Measurements from ENCODE around the gene BRCA1.
A peak's percentile ranks its signal among the peaks of the same experiment; 100 is the strongest.

The BRCA1 gene

GRCh38 chr17:42999003-42999525 lies 126.1 kb downstream of the BRCA1 start:
- DNase-seq: no peak

DNA sequence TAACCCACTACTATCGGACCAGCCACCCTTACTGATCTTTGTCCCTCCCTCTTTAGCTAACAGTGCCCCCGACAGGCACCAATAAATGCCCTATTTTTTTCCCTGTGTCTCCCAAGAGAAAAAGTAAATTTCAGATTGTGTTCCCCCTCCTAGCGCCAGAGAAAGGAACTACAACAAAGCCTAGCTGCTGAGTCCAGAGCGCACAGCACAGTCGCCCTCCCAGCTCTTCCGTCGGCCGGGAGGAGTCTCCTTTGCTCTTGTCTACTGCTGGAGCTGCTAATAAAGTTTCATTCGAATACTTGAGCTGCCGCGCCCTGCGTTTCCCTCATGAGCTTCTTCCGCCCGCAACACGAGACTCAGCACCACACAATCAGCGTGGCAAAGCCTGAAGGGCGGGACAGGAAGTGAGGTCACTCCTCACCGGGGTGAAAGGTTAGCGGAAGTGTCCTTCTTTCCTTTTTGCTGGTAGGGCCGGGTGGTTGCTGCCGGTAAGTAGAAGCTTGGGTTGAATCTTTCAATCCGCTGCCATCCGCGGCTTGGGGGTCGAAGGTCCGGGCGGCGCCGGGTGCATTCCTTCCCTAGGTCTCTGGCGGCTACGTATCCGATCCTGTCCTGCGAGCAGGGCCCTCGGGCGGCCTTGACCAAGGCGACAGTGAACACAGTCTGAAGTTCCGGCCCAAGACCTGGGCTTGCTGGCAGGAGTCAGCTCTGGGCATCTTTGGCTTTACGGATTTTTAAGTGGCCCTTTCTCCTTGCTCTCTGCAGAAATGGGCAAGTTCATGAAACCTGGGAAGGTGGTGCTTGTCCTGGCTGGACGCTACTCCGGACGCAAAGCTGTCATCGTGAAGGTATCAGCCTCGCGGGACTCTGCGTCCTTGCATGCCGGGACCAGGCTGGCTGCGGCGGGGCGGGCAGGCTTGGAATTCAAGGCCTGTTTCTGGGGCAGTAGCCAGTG lies 126.9 kb downstream of the BRCA1 start, which contains the start of gene RPL27:
Gene RPL27 (plus strand): TSS at position 436 of the 955 bp plus-strand sequence. CDS start 332 bp downstream, at position 768.
- DNase-seq: peak; percentile 97

- no peak for DNase-seq
These were observed 127.7 kb downstream of the BRCA1 start for GRCh38 chr17:42997390-42997983.
